Activated CD4-positive, alpha-beta T cell treated with anti-CD3 and anti-CD28 coated beads for 36 hours (primary cell): ENCODE measurements around the gene ANO9. TPM values are rescaled to one million over a fixed set of nuclear protein-coding genes. Genes with fewer than 3 reads are reported as not detected.
"Not testable (repeated sequence)": the region's sequence is repeated elsewhere in the genome, so short reads cannot be mapped to it uniquely, and the experiment has no call there.

Experiments used
- ATAC-seq: fragments of 200-7000 bp; cut with Tn5 transposase; one replicate; pipeline ENCODE4 v1.10.0; 2021; ENCODE audit warnings: mild to moderate bottlenecking, moderate library complexity
- CTCF ChIA-PET: fragments of 350-600 bp; sonication (Branson Sonifier 250); formaldehyde crosslinking; loops from one replicate; lab custom pipeline; 2021; ENCODE audit warnings: antibody characterized with exemption; lab: Charles Lee
- POLR2A ChIA-PET: fragments of 350-600 bp; sonication (Branson Sonifier 250); formaldehyde crosslinking; loops from one replicate; lab custom pipeline; 2021; ENCODE audit warnings: antibody characterized with exemption, inconsistent platforms; lab: Charles Lee
- DNase-seq: peaks from one replicate; pipeline ENCODE4 v3.0.0-alpha.2; 2020
- H3K27ac Mint-ChIP-seq: one replicate; pipeline ENCODE4 v1.8.0; 2021; ENCODE audit warnings: mixed read lengths
- H3K27me3 Mint-ChIP-seq: one replicate; pipeline ENCODE4 v1.8.0; 2021; ENCODE audit warnings: mixed read lengths
- H3K36me3 Mint-ChIP-seq: one replicate; pipeline ENCODE4 v1.8.0; 2021; ENCODE audit warnings: low read depth, mixed read lengths
- H3K4me1 Mint-ChIP-seq: one replicate; pipeline ENCODE4 v1.8.0; 2021; ENCODE audit warnings: mixed read lengths
- H3K4me3 Mint-ChIP-seq: one replicate; pipeline ENCODE4 v1.8.0; 2021; ENCODE audit warnings: mild to moderate bottlenecking, moderate library complexity, mixed read lengths
- H3K9me3 Mint-ChIP-seq: one replicate; pipeline ENCODE4 v1.8.0; 2021; ENCODE audit warnings: low read depth, mixed read lengths
- intact Hi-C, 2 experiments: fragments of 100-400 bp; cut with DNase I in 1 of 2; cut with micrococcal nuclease in 1 of 2; formaldehyde crosslinking; loops; one replicate each; pipeline versions ENCODE4 v1.14.2 to v1.15.1; 2022 to 2024; cut with DNase I, micrococcal nuclease
- total RNA-seq, 2 experiments: library from RNA; stranded (reverse); gene quantifications; one replicate each; pipeline ENCODE4 v1.2.3, GENCODE V29; 2021

Gene ANO9
- total RNA-seq, 2 experiments from 2014 or later = 31.7 to 38.8 TPM

GRCh38 chr11:404551-405264 is 37.1 kb downstream of the ANO9 start:
- no peak for ATAC-seq
- H3K27ac Mint-ChIP-seq = no peak overlapping the region
- H3K9me3 Mint-ChIP-seq = no peaks in the 10 kb centered on the region
- DNase-seq = no peak
- H3K4me3 Mint-ChIP-seq = no peak overlapping the region
- peaks cover 7% of the 10 kb centered on the region for H3K4me1 Mint-ChIP-seq
- intact Hi-C loops = no loop called here
- peaks cover 2% of the 10 kb centered on the region for H3K27me3 Mint-ChIP-seq
- no peaks in the 10 kb centered on the region for H3K36me3 Mint-ChIP-seq
- POLR2A ChIA-PET = no interaction called here
- CTCF ChIA-PET = no interaction called here

GRCh38 chr11:403761-404431 is 37.9 kb downstream of the ANO9 start:
- peaks cover 5% of the 10 kb centered on the region for H3K27me3 Mint-ChIP-seq
- ATAC-seq = no peak
- CTCF ChIA-PET = interaction anchor here (0.5 to 0.6 kb wide), 2 partner anchors 18 to 289 kb away, joined by 3 read pairs; no protein-coding TSS in a partner anchor
- no peaks in the 10 kb centered on the region for H3K36me3 Mint-ChIP-seq
- intact Hi-C loops = no loop called here
- POLR2A ChIA-PET = interaction anchor here (0.6 kb wide), 1 partner anchor 73 kb away, joined by 3 read pairs; no protein-coding TSS in a partner anchor
- DNase-seq = no peak
- H3K27ac Mint-ChIP-seq = no peak overlapping the region
- no peak overlapping the region for H3K4me3 Mint-ChIP-seq
- peaks cover 9% of the 10 kb centered on the region for H3K4me1 Mint-ChIP-seq
- no peaks in the 10 kb centered on the region for H3K9me3 Mint-ChIP-seq

DNA sequence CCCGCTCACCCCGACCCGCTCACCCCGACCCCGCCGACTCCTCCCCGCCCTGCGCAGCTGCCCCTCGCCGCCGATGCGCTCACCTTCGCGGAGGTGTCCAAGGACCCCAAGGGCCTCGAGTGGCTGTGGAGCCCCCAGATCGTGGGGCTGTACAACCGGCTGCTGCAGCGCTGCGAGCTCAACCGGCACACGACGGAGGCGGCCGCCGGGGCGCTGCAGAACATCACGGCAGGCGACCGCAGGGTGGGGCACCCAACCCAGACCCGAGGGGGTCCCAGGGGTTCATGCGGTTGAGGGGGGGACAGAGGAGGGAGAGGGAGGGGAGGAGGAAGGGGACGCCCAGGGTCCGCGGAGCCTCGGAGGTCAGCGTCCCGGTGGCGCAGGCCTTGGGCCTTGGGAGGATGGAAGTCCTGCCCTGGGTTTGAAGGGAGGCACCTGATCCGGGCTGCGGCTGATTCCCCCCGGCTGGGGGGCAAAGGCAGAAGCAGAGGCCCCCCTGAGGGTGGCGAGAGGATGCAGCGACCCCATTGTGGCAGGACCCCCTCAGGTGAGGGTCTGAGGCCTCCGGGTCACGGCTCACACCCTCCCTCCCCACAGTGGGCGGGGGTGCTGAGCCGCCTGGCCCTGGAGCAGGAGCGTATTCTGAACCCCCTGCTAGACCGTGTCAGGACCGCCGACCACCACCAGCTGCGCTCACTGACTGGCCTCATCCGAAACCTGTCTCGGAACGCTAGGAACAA is 38.6 kb downstream of the ANO9 start:
- Mint-ChIP-seq H3K27ac (no peak overlapping the region), H3K4me3 (no peak overlapping the region), H3K9me3 (no peaks in the 10 kb centered on the region), H3K27me3 (peaks cover 8% of the 10 kb centered on the region), H3K36me3 (peaks cover 3% of the 10 kb centered on the region), H3K4me1 (peaks cover 9% of the 10 kb centered on the region)
- DNase-seq (no peak), ATAC-seq (no peak)
- intact Hi-C loops = no loop called here
- ChIA-PET POLR2A (interaction anchor here (0.6 kb wide), 1 partner anchor 73 kb away, joined by 3 read pairs; no protein-coding TSS in a partner anchor), CTCF (interaction anchor here (0.5 kb wide), 1 partner anchor 19 kb away, joined by 3 read pairs; no protein-coding TSS in a partner anchor)

DNA sequence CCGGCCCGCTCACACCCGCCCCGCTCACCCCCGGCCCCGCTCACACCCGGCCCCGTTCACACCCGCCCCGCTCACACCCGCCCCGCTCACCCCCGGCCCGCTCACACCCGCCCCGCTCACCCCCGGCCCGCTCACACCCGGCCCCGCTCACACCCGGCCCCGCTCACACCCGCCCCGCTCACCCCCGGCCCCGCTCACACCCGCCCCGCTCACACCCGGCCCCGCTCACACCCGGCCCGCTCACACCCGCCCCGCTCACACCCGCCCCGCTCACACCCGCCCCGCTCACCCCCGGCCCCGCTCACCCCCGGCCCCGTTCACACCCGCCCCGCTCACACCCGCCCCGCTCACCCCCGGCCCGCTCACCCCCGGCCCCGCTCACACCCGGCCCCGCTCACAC is 40.6 kb downstream of the ANO9 start:
- H3K27ac Mint-ChIP-seq, POLR2A ChIA-PET, ATAC-seq, H3K4me3 Mint-ChIP-seq, CTCF ChIA-PET, H3K4me1 Mint-ChIP-seq, H3K27me3 Mint-ChIP-seq, intact Hi-C loops, H3K36me3 Mint-ChIP-seq, H3K9me3 Mint-ChIP-seq, DNase-seq: not testable (repeated sequence)

DNA sequence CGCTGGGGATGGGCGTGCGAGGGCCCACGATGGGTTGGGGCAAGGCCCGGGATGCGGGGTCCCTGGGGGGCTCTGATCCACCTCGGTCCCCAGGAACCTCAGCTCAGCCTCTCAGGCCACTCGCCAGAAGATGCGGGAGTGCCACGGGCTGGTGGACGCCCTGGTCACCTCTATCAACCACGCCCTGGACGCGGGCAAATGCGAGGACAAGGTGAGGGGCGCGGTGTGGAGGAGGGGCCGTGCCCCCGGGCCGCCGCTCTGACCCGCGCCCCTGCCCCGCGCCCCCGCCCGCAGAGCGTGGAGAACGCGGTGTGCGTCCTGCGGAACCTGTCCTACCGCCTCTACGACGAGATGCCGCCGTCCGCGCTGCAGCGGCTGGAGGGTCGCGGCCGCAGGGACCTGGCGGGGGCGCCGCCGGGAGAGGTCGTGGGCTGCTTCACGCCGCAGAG is 41.5 kb downstream of the ANO9 start:
- no peak overlapping the region for H3K4me3 Mint-ChIP-seq
- POLR2A ChIA-PET = no interaction called here
- peaks cover 8% of the 10 kb centered on the region for H3K27me3 Mint-ChIP-seq
- H3K27ac Mint-ChIP-seq = no peak overlapping the region
- peaks cover 3% of the 10 kb centered on the region for H3K36me3 Mint-ChIP-seq
- DNase-seq = no peak
- no peak for ATAC-seq
- intact Hi-C loops = no loop called here
- H3K9me3 Mint-ChIP-seq = no peaks in the 10 kb centered on the region
- H3K4me1 Mint-ChIP-seq = peaks cover 5% of the 10 kb centered on the region
- CTCF ChIA-PET = no interaction called here

DNA sequence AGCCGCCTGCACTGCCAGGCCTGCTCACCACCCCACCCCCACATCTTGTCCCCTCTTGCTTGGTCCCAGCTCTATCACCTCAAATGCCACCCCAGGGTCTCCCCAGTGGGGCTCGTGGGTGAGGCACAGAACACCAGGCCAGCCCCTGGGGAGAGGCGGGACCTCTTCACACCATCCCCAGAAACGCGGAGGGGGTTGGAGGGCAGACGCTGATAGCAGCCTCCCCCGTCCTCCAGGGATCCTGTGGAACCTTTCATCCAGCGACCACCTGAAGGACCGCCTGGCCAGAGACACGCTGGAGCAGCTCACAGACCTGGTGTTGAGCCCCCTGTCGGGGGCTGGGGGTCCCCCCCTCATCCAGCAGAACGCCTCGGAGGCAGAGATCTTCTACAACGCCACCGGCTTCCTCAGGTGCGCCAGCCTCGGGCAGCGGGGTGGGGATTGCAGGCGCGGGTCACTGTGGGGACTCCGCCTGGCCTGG is 42.0 kb downstream of the ANO9 start:
- ATAC-seq (no peak), DNase-seq (no peak)
- no peak overlapping the region for H3K4me3 Mint-ChIP-seq
- ChIA-PET POLR2A (no interaction called here), CTCF (no interaction called here)
- peaks cover 8% of the 10 kb centered on the region for H3K27me3 Mint-ChIP-seq
- H3K36me3 Mint-ChIP-seq = peaks cover 3% of the 10 kb centered on the region
- H3K27ac Mint-ChIP-seq = no peak overlapping the region
- H3K4me1 Mint-ChIP-seq = peaks cover 4% of the 10 kb centered on the region
- intact Hi-C loops = no loop called here
- no peaks in the 10 kb centered on the region for H3K9me3 Mint-ChIP-seq

DNA sequence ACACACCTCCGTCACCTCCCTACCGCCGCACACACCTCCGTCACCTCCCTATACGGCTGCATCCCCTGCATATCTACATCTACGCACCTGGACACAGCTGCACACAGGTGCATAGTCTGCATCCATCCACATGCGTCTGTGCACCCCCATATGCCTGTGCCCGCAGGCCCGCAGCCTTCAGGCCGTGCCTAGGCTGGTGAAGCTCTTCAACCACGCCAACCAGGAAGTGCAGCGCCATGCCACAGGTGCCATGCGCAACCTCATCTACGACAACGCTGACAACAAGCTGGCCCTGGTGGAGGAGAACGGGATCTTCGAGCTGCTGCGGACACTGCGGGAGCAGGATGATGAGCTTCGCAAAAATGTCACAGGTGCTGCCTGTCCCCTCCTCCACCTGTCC is 43.0 kb downstream of the ANO9 start:
- Mint-ChIP-seq H3K36me3 (peaks cover 3% of the 10 kb centered on the region), H3K4me1 (peaks cover 4% of the 10 kb centered on the region), H3K27ac (no peak overlapping the region), H3K27me3 (peaks cover 8% of the 10 kb centered on the region), H3K9me3 (no peaks in the 10 kb centered on the region), H3K4me3 (no peak overlapping the region)
- peak; percentile 56 for DNase-seq
- intact Hi-C loops = no loop called here
- ATAC-seq = peak; percentile 8
- ChIA-PET POLR2A (interaction anchor here (0.5 kb wide), 1 partner anchor 58 kb away, joined by 4 read pairs; no protein-coding TSS in a partner anchor), CTCF (no interaction called here)

DNA sequence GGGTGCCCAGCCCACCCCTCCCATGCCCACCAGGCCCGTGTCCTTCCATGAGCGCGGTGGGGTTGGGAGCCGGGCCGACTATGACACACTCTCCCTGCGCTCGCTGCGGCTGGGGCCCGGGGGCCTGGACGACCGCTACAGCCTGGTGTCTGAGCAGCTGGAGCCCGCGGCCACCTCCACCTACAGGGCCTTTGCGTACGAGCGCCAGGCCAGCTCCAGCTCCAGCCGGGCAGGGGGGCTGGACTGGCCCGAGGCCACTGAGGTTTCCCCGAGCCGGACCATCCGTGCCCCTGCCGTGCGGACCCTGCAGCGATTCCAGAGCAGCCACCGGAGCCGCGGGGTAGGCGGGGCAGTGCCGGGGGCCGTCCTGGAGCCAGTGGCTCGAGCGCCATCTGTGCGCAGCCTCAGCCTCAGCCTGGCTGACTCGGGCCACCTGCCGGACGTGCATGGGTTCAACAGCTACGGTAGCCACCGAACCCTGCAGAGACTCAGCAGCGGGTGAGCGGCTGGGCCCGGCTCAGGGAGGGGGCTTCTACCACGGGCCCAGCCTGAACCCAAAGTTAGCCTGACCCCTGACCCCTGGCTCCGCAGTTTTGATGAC is 44.8 kb downstream of the ANO9 start:
- intact Hi-C loops = loop anchor here in 1 of 2 experiments (2.0 kb wide), 1 partner anchor 32 kb away; no protein-coding TSS in a partner anchor
- Mint-ChIP-seq H3K4me3 (no peak overlapping the region), H3K36me3 (peaks cover 3% of the 10 kb centered on the region), H3K9me3 (no peaks in the 10 kb centered on the region), H3K27ac (no peak overlapping the region), H3K4me1 (peaks cover 4% of the 10 kb centered on the region), H3K27me3 (peaks cover 8% of the 10 kb centered on the region)
- DNase-seq (peak; percentile 78), ATAC-seq (peak; percentile 84)
- ChIA-PET CTCF (interaction anchor here (0.6 to 1.5 kb wide), 10 partner anchors 9 to 146 kb away, joined by 3 to 5 read pairs (median 3); no protein-coding TSS in a partner anchor), POLR2A (interaction anchor here (0.6 to 0.8 kb wide), 2 partner anchors 10 to 58 kb away, joined by 4 to 8 read pairs; no protein-coding TSS in a partner anchor)

DNA sequence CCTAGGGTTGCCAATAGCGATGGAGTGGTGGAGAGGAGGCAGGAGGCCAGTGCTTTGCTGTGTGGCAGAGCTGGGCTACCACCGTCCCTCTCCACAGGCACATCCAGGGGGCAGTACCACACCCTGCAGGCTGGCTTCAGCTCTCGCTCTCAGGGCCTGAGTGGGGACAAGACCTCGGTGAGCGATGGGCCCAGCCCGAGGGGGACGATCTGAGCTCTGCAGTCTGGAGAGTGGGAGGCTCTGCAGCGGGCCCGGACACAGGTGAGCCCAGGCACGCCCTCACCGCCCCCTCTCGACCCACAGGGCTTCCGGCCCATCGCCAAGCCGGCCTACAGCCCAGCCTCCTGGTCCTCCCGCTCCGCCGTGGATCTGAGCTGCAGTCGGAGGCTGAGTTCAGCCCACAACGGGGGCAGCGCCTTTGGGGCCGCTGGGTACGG is 45.3 kb downstream of the ANO9 start:
- intact Hi-C loops = loop anchor here in 1 of 2 experiments (2.0 kb wide), 1 partner anchor 32 kb away; no protein-coding TSS in a partner anchor
- DNase-seq (peak; percentile 55), ATAC-seq (peak; percentile 47)
- Mint-ChIP-seq H3K4me3 (no peak overlapping the region), H3K4me1 (peaks cover 4% of the 10 kb centered on the region), H3K9me3 (no peaks in the 10 kb centered on the region), H3K27me3 (peaks cover 8% of the 10 kb centered on the region), H3K36me3 (peaks cover 3% of the 10 kb centered on the region), H3K27ac (no peak overlapping the region)
- ChIA-PET CTCF (interaction anchor here (0.6 to 1.5 kb wide), 10 partner anchors 10 to 146 kb away, joined by 3 to 5 read pairs (median 3); no protein-coding TSS in a partner anchor), POLR2A (interaction anchor here (0.6 to 0.8 kb wide), 2 partner anchors 10 to 57 kb away, joined by 4 to 8 read pairs; no protein-coding TSS in a partner anchor)

DNA sequence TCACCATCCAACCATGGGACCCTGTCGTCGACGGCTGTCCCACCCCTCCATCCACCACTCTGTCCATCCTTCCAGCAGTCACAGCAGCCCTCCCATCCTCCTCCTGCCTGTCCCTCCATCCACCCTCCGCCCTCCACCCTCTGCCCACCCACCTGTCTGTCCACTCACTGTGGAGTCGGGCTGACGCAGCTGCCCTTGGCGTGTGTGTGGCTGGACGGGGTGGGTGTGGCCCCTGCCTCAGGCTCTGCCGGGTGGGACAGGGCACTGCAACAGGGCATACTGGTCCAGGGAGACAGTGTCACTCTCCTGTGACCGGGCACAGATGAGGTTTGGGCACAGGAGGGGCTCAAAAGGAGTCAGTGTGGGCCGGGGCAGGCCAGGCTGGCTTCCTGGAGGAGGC is 45.9 kb downstream of the ANO9 start:
- no peak overlapping the region for H3K4me3 Mint-ChIP-seq
- peaks cover 3% of the 10 kb centered on the region for H3K36me3 Mint-ChIP-seq
- CTCF ChIA-PET = interaction anchor here (1.0 to 1.3 kb wide), 3 partner anchors 11 to 145 kb away, joined by 3 to 5 read pairs (median 3); no protein-coding TSS in a partner anchor
- H3K4me1 Mint-ChIP-seq = peaks cover 4% of the 10 kb centered on the region
- POLR2A ChIA-PET = no interaction called here
- no peaks in the 10 kb centered on the region for H3K9me3 Mint-ChIP-seq
- DNase-seq (no peak), ATAC-seq (no peak)
- intact Hi-C loops = loop anchor here in 1 of 2 experiments (2.0 kb wide), 1 partner anchor 31 kb away; no protein-coding TSS in a partner anchor
- H3K27ac Mint-ChIP-seq = no peak overlapping the region
- H3K27me3 Mint-ChIP-seq = peaks cover 8% of the 10 kb centered on the region
